Measurements from ENCODE around the gene CA10. TPM values are rescaled to one million over a fixed set of nuclear protein-coding genes. Genes with fewer than 3 reads are reported as not detected.

Gene CA10
- total RNA-seq, 1 donor: not detected

GRCh38 chr17:52148288-52148968, 10.1 kb downstream of the CA10 start:
- no peak for TF ChIP-seq CTCF (IDR thresholded peaks at IDR 0.05; ENCODE audit: insufficient read depth, low read depth, low read length)
- no peak overlapping the region for H3K4me3 ChIP-seq (ENCODE audit: low read depth, low read length)
- no peak for DNase-seq (ENCODE audit: low read depth)

GRCh38 chr17:52147872-52148271, 10.6 kb downstream of the CA10 start:
- DNase-seq (ENCODE audit: low read depth): no peak
- H3K4me3 ChIP-seq (ENCODE audit: low read depth, low read length): no peak overlapping the region
- no peak for TF ChIP-seq CTCF (IDR thresholded peaks at IDR 0.05; ENCODE audit: insufficient read depth, low read depth, low read length)

GRCh38 chr17:52147431-52147830, 11.1 kb downstream of the CA10 start:
- no peak overlapping the region for H3K4me3 ChIP-seq (ENCODE audit: low read depth, low read length)
- DNase-seq (ENCODE audit: low read depth): no peak
- no peak for TF ChIP-seq CTCF (IDR thresholded peaks at IDR 0.05; ENCODE audit: insufficient read depth, low read depth, low read length)

GRCh38 chr17:52145476-52145875, 13.0 kb downstream of the CA10 start:
- DNase-seq (ENCODE audit: low read depth): no peak
- TF ChIP-seq CTCF (IDR thresholded peaks at IDR 0.05; ENCODE audit: insufficient read depth, low read depth, low read length): no peak
- H3K4me3 ChIP-seq (ENCODE audit: low read depth, low read length): no peak overlapping the region

- TF ChIP-seq CTCF (IDR thresholded peaks at IDR 0.05; ENCODE audit: insufficient read depth, low read depth, low read length): no peak
- H3K4me3 ChIP-seq (ENCODE audit: low read depth, low read length): no peak overlapping the region
- DNase-seq (ENCODE audit: low read depth): no peak
These were observed 15.0 kb downstream of the CA10 start for GRCh38 chr17:52143542-52143941.

GRCh38 chr17:52140601-52141000, 17.9 kb downstream of the CA10 start:
- TF ChIP-seq CTCF (IDR thresholded peaks at IDR 0.05; ENCODE audit: insufficient read depth, low read depth, low read length): no peak
- no peak overlapping the region for H3K4me3 ChIP-seq (ENCODE audit: low read depth, low read length)
- no peak for DNase-seq (ENCODE audit: low read depth)

- TF ChIP-seq CTCF (IDR thresholded peaks at IDR 0.05; ENCODE audit: insufficient read depth, low read depth, low read length): no peak
- H3K4me3 ChIP-seq (ENCODE audit: low read depth, low read length): no peak overlapping the region
- no peak for DNase-seq (ENCODE audit: low read depth)
These were observed 19.8 kb downstream of the CA10 start for GRCh38 chr17:52138752-52139151.
